ENCODE data around the gene SLC35A3. TPM values are rescaled to one million over a fixed set of nuclear protein-coding genes. Genes with fewer than 3 reads are reported as not detected.

SLC35A3 gene
- total RNA-seq, 1 donor from 2014 or later, result 26.7 TPM

GRCh38 chr1:100035214-100035613 lies 65.4 kb downstream of the SLC35A3 start:
- peaks cover 26% of the 10 kb centered on the region for H3K4me1 Mint-ChIP-seq (ENCODE audit: unreplicated experiment)
- H3K4me3 Mint-ChIP-seq, result peak overlapping the region; percentile 79
- no peaks in the 10 kb centered on the region for H3K36me3 Mint-ChIP-seq
- peak overlapping the region; percentile 88 for H3K27ac Mint-ChIP-seq
- no peaks in the 10 kb centered on the region for H3K27me3 Mint-ChIP-seq
- no peak for TF ChIP-seq CTCF (conservative IDR thresholded peaks at IDR 0.05)
- no peaks in the 10 kb centered on the region for H3K9me3 Mint-ChIP-seq
- DNase-seq (ENCODE audit: extremely low spot score, unreplicated experiment), result no peak

- Mint-ChIP-seq H3K4me1 (ENCODE audit: unreplicated experiment) (peaks cover 32% of the 10 kb centered on the region), H3K4me3 (peak overlapping the region; percentile 99), H3K27me3 (no peaks in the 10 kb centered on the region), H3K27ac (peak overlapping the region; percentile 99), H3K36me3 (no peaks in the 10 kb centered on the region), H3K9me3 (no peaks in the 10 kb centered on the region)
- no peak for TF ChIP-seq CTCF (conservative IDR thresholded peaks at IDR 0.05)
- no peak for DNase-seq (ENCODE audit: extremely low spot score, unreplicated experiment)
Observed at GRCh38 chr1:100036718-100037655, 67.2 kb downstream of the SLC35A3 start.

- TF ChIP-seq CTCF (conservative IDR thresholded peaks at IDR 0.05), result no peak
- peaks cover 35% of the 10 kb centered on the region for H3K4me1 Mint-ChIP-seq (ENCODE audit: unreplicated experiment)
- peak overlapping the region; percentile 99 for H3K4me3 Mint-ChIP-seq
- no peaks in the 10 kb centered on the region for H3K36me3 Mint-ChIP-seq
- no peaks in the 10 kb centered on the region for H3K9me3 Mint-ChIP-seq
- no peaks in the 10 kb centered on the region for H3K27me3 Mint-ChIP-seq
- no peak for DNase-seq (ENCODE audit: extremely low spot score, unreplicated experiment)
- H3K27ac Mint-ChIP-seq, result peak overlapping the region; percentile 99
Observed at GRCh38 chr1:100037656-100037926, 67.8 kb downstream of the SLC35A3 start.

GRCh38 chr1:100037927-100038659 lies 68.3 kb downstream of the SLC35A3 start:
- TF ChIP-seq CTCF (conservative IDR thresholded peaks at IDR 0.05), result no peak
- H3K4me3 Mint-ChIP-seq, result peak overlapping the region; percentile 99
- H3K36me3 Mint-ChIP-seq, result no peaks in the 10 kb centered on the region
- peaks cover 39% of the 10 kb centered on the region for H3K4me1 Mint-ChIP-seq (ENCODE audit: unreplicated experiment)
- H3K9me3 Mint-ChIP-seq, result no peaks in the 10 kb centered on the region
- peak overlapping the region; percentile 99 for H3K27ac Mint-ChIP-seq
- peak; percentile 89 for DNase-seq (ENCODE audit: extremely low spot score, unreplicated experiment)
- no peaks in the 10 kb centered on the region for H3K27me3 Mint-ChIP-seq

- H3K36me3 Mint-ChIP-seq, result peaks cover 1% of the 10 kb centered on the region
- H3K27ac Mint-ChIP-seq, result peak overlapping the region; percentile 99
- peak; percentile 73 for DNase-seq (ENCODE audit: extremely low spot score, unreplicated experiment)
- no peak for TF ChIP-seq CTCF (conservative IDR thresholded peaks at IDR 0.05)
- peaks cover 40% of the 10 kb centered on the region for H3K4me1 Mint-ChIP-seq (ENCODE audit: unreplicated experiment)
- H3K4me3 Mint-ChIP-seq, result peak overlapping the region; percentile 99
- H3K9me3 Mint-ChIP-seq, result no peaks in the 10 kb centered on the region
- no peaks in the 10 kb centered on the region for H3K27me3 Mint-ChIP-seq
Observed at GRCh38 chr1:100038660-100039287, 69.0 kb downstream of the SLC35A3 start.
